Right atrium auricular region (tissue), 2 donors: ENCODE data around the gene RPLP2. TPM values are rescaled to one million over a fixed set of nuclear protein-coding genes. Genes with fewer than 3 reads are reported as not detected.
A peak's percentile ranks its signal among the peaks of the same experiment; 100 is the strongest.

Source experiments
- DNase-seq: peaks from one replicate; pipeline ENCODE4 v3.0.0-alpha.2; 2019; ENCODE audit warnings: low spot score
- H3K27ac ChIP-seq, 2 donors: fragments of 200-600 bp; sonication (generic); 1 replicate in 1 of 2; 2 replicates in 1 of 2; pipeline ENCODE4 v1.5.1; 2016 to 2019
- H3K27me3 ChIP-seq, 2 donors: fragments of 200-600 bp; sonication (generic); one replicate each; pipeline versions ENCODE4 v1.5.1 to v1.6.0; 2017 to 2019
- H3K36me3 ChIP-seq: fragments of 200-600 bp; sonication (generic); one replicate; pipeline ENCODE4 v1.5.1; 2016
- H3K4me1 ChIP-seq, 2 donors: fragments of 200-600 bp; sonication (generic); one replicate each; pipeline versions ENCODE4 v1.5.1 to v1.6.0; 2017 to 2019
- H3K4me3 ChIP-seq, 2 donors: fragments of 200-600 bp; sonication (generic); 1 replicate in 1 of 2; 2 replicates in 1 of 2; pipeline ENCODE4 v1.5.1; 2017 to 2019; ENCODE audit warnings: mild to moderate bottlenecking in 1 of 2, moderate library complexity in 1 of 2
- H3K9me3 ChIP-seq, 2 donors: fragments of 200-600 bp; sonication (generic); one replicate each; pipeline ENCODE4 v1.5.1; 2019
- total RNA-seq, 2 donors: library from RNA; depleted of rRNA; stranded (reverse); fragments of >200 nt; gene quantifications; one replicate each; pipeline ENCODE4 v1.1.0, GENCODE V29; 2016
- TF ChIP-seq, protein P1 (sequence below), 2 donors: fragments of 200-600 bp; sonication (generic); IDR thresholded peaks; one replicate each; pipeline ENCODE4 v1.5.1; 2019; ENCODE audit warnings: antibody characterized with exemption in 2 of 2

Gene RPLP2
- total RNA-seq, 2 donors from 2014 or later: 145 to 384 TPM

GRCh38 chr11:792873-793272, 16.9 kb upstream of the RPLP2 start:
- TF ChIP-seq, protein P1, sequence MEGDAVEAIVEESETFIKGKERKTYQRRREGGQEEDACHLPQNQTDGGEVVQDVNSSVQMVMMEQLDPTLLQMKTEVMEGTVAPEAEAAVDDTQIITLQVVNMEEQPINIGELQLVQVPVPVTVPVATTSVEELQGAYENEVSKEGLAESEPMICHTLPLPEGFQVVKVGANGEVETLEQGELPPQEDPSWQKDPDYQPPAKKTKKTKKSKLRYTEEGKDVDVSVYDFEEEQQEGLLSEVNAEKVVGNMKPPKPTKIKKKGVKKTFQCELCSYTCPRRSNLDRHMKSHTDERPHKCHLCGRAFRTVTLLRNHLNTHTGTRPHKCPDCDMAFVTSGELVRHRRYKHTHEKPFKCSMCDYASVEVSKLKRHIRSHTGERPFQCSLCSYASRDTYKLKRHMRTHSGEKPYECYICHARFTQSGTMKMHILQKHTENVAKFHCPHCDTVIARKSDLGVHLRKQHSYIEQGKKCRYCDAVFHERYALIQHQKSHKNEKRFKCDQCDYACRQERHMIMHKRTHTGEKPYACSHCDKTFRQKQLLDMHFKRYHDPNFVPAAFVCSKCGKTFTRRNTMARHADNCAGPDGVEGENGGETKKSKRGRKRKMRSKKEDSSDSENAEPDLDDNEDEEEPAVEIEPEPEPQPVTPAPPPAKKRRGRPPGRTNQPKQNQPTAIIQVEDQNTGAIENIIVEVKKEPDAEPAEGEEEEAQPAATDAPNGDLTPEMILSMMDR (IDR thresholded peaks at IDR 0.05): no peak
- DNase-seq: no peak
- Histone ChIP-seq H3K27me3 (peaks cover 0 to 9% of the 10 kb centered on the region in 2 donors), H3K36me3 (no peaks in the 10 kb centered on the region), H3K27ac (no peak overlapping the region), H3K4me1 (peaks cover 0 to 35% of the 10 kb centered on the region in 2 donors), H3K9me3 (no peaks in the 10 kb centered on the region), H3K4me3 (no peak overlapping the region)

- TF ChIP-seq, protein P1 (IDR thresholded peaks at IDR 0.05): no peak
- no peaks in the 10 kb centered on the region for H3K9me3 ChIP-seq
- DNase-seq: no peak
- peaks cover 0 to 40% of the 10 kb centered on the region in 2 donors for H3K4me1 ChIP-seq
- no peak overlapping the region for H3K4me3 ChIP-seq
- no peak overlapping the region for H3K27ac ChIP-seq
- peaks cover 0 to 9% of the 10 kb centered on the region in 2 donors for H3K27me3 ChIP-seq
- H3K36me3 ChIP-seq: no peaks in the 10 kb centered on the region
These were observed 16.2 kb upstream of the RPLP2 start for GRCh38 chr11:793556-793955.

- TF ChIP-seq, protein P1 (IDR thresholded peaks at IDR 0.05): no peak
- H3K9me3 ChIP-seq: no peaks in the 10 kb centered on the region
- H3K4me1 ChIP-seq: peaks cover 0 to 44% of the 10 kb centered on the region in 2 donors
- H3K36me3 ChIP-seq: no peaks in the 10 kb centered on the region
- DNase-seq: no peak
- no peak overlapping the region for H3K4me3 ChIP-seq
- peaks cover 0 to 9% of the 10 kb centered on the region in 2 donors for H3K27me3 ChIP-seq
- no peak overlapping the region for H3K27ac ChIP-seq
These were observed 15.6 kb upstream of the RPLP2 start for GRCh38 chr11:794013-794765.

DNA sequence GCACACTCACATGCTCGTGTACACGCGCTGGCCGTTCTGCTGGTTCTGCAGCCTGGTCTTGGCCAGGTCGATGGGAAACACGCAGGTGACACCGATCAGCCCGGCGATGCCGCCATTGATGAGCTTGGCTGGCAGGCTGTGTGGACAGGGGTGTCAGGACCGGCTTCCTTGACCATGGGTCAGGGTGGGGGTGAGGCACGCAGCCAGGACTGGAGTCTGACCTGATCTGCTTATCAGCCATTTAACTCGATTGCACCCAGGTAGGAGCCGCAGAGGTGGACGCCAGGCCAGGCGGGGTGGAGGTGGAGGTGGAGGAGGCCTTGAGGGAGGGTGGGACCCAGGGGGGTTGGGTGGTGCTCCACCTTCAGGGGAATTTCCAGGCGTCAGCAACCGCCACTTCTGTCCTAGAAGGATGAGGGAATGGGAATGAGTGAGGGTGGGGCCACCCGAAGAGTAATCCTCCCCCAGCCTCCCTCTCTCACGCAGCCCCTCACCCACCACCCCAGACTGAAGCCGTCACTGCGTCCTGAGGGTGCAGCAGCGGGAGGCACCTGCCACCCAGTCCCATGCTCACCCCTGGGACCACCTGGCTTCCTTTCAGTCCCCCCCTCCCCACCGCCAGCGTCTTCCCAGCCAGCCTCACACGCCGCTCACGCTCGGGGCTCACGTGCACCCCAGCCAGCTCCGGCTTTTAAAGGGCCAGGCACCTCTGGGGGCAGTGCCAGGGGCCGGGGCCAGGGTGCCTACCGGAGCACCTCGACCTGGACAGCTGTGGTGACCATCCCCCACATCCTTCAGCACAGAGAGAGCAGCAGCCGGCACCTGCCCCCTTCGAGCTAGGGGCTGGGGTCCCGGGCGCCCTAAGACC, 14.8 kb upstream of the RPLP2 start:
- no peak for DNase-seq
- TF ChIP-seq, protein P1 (IDR thresholded peaks at IDR 0.05): no peak
- H3K4me3 ChIP-seq: peak overlapping the region; percentile 59 to 68
- H3K9me3 ChIP-seq: no peaks in the 10 kb centered on the region
- no peaks in the 10 kb centered on the region for H3K36me3 ChIP-seq
- H3K27ac ChIP-seq: peak overlapping the region in 1 of 2 donors; percentile 69
- peaks cover 0 to 3% of the 10 kb centered on the region in 2 donors for H3K27me3 ChIP-seq
- H3K4me1 ChIP-seq: peaks cover 0 to 39% of the 10 kb centered on the region in 2 donors

- peaks cover 0 to 37% of the 10 kb centered on the region in 2 donors for H3K4me1 ChIP-seq
- TF ChIP-seq, protein P1 (IDR thresholded peaks at IDR 0.05): no peak
These were observed 13.9 kb upstream of the RPLP2 start for GRCh38 chr11:795634-796564.

More at GRCh38 chr11:795634-796564, 13.9 kb upstream of the RPLP2 start:
- DNase-seq: peak; percentile 78
- no peaks in the 10 kb centered on the region for H3K9me3 ChIP-seq
- H3K27me3 ChIP-seq: no peaks in the 10 kb centered on the region
- H3K4me3 ChIP-seq: peak overlapping the region; percentile 59 to 68
- H3K36me3 ChIP-seq: no peaks in the 10 kb centered on the region
- peak overlapping the region; percentile 69 to 86 for H3K27ac ChIP-seq
